Measurements from ENCODE around the gene TMEM176B.

- TF ChIP-seq CTCF (IDR thresholded peaks at IDR 0.05) (no peak), POLR2A (IDR thresholded peaks at IDR 0.05) (no peak)
Observed at GRCh38 chr7:150804802-150805201, 4.6 kb upstream of the TMEM176B start.
